ENCODE results near the gene PRKCH. TPM values are rescaled to one million over a fixed set of nuclear protein-coding genes. Genes with fewer than 3 reads are reported as not detected.

The PRKCH gene
- total RNA-seq, 2 experiments from 2014 or later = 0.85 to 2.3 TPM

DNA sequence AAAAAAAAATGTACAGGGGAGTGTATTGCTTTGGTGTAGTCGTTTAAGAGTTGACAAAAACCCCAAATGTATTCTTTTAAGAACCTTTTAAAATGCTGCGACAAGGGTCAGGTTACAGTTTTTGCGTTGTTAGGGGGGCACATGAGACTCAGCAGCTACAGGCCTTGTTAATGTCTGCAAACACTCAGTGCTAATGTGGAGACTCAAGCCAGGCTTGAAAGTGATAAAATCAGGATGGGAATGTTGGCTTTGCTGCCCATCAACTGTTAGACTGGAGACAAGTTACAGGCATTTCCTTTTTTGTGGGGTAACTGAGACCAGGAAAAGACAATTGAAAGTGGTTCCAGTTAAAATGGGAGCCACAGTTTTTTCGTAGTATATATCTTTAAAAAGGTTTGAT, 84.8 kb downstream of the PRKCH start:
- Histone ChIP-seq H3K9me3 (ENCODE audit: low read length) (no peaks in the 10 kb centered on the region), H3K4me3 (ENCODE audit: low read depth, low read length, poor library complexity, severe bottlenecking) (no peak overlapping the region), H3K27ac (ENCODE audit: low read depth, low read length, poor library complexity, severe bottlenecking) (no peak overlapping the region), H2AFZ (ENCODE audit: low read length) (no peak overlapping the region), H3K9me2 (ENCODE audit: insufficient read depth, low read length) (no peaks in the 10 kb centered on the region), H3K79me2 (ENCODE audit: insufficient read depth, low read depth, low read length) (no peaks in the 10 kb centered on the region), H4K20me1 (ENCODE audit: insufficient read depth, low read length) (no peaks in the 10 kb centered on the region), H3K36me3 (ENCODE audit: insufficient read depth, low read length) (no peaks in the 10 kb centered on the region), H3K4me1 (ENCODE audit: insufficient read depth, low read length, poor library complexity, severe bottlenecking) (no peaks in the 10 kb centered on the region), H3K4me2 (ENCODE audit: low read length) (no peak overlapping the region)
- no peak for DNase-seq (ENCODE audit: low spot score)
- TF ChIP-seq CTCF (conservative IDR thresholded peaks at IDR 0.05; ENCODE audit: low read length) (no peak), EZH2phosphoT487 (IDR thresholded peaks at IDR 0.05; ENCODE audit: borderline replicate concordance, low read depth, low read length) (no peak)
- POLR2A ChIA-PET = no interaction called here
- intact Hi-C loops (cut with micrococcal nuclease; ENCODE audit: unreplicated experiment) = no loop called here
- CTCF ChIA-PET (ENCODE audit: unreplicated experiment) = no interaction called here
- BruUV-seq (replicated peaks) = no TSS peak

- no peaks in the 10 kb centered on the region for H3K9me2 ChIP-seq (ENCODE audit: insufficient read depth, low read length)
- H2AFZ ChIP-seq (ENCODE audit: low read length) = no peak overlapping the region
- POLR2A ChIA-PET = no interaction called here
- H3K4me1 ChIP-seq (ENCODE audit: insufficient read depth, low read length, poor library complexity, severe bottlenecking) = no peaks in the 10 kb centered on the region
- no peaks in the 10 kb centered on the region for H3K36me3 ChIP-seq (ENCODE audit: insufficient read depth, low read length)
- TF ChIP-seq EZH2phosphoT487 (IDR thresholded peaks at IDR 0.05; ENCODE audit: borderline replicate concordance, low read depth, low read length) (no peak), CTCF (conservative IDR thresholded peaks at IDR 0.05; ENCODE audit: low read length) (no peak)
- H4K20me1 ChIP-seq (ENCODE audit: insufficient read depth, low read length) = no peaks in the 10 kb centered on the region
- no peak overlapping the region for H3K4me3 ChIP-seq (ENCODE audit: low read depth, low read length, poor library complexity, severe bottlenecking)
- no peaks in the 10 kb centered on the region for H3K9me3 ChIP-seq (ENCODE audit: low read length)
- BruUV-seq (replicated peaks) = no TSS peak
- no peak overlapping the region for H3K4me2 ChIP-seq (ENCODE audit: low read length)
- no peaks in the 10 kb centered on the region for H3K79me2 ChIP-seq (ENCODE audit: insufficient read depth, low read depth, low read length)
- CTCF ChIA-PET (ENCODE audit: unreplicated experiment) = no interaction called here
- intact Hi-C loops (cut with micrococcal nuclease; ENCODE audit: unreplicated experiment) = no loop called here
- no peak overlapping the region for H3K27ac ChIP-seq (ENCODE audit: low read depth, low read length, poor library complexity, severe bottlenecking)
- no peak for DNase-seq (ENCODE audit: low spot score)
Measured at GRCh38 chr14:61406675-61407074, 85.3 kb downstream of the PRKCH start.

DNA sequence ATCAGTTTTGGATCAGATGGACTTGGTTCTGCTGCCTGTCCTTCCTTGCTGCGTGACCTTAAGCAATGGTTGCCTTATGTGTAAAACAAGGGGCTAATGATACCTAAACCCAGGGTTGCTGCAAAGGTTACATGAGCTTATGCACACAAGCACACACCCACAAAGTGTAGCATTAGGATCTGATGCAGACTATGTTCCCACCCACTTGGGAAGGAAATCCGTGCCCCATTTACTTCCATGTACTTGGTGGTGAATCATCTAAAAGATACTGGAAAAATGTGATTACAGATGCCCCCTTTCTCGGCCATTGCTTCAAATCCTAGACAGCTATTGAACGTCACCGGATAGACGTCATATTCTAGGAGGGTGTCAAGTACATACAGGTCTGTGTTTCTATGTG, 87.1 kb downstream of the PRKCH start:
- no TSS peak for BruUV-seq (replicated peaks)
- Histone ChIP-seq H3K4me2 (ENCODE audit: low read length) (no peak overlapping the region), H2AFZ (ENCODE audit: low read length) (no peak overlapping the region), H4K20me1 (ENCODE audit: insufficient read depth, low read length) (no peaks in the 10 kb centered on the region), H3K4me1 (ENCODE audit: insufficient read depth, low read length, poor library complexity, severe bottlenecking) (no peaks in the 10 kb centered on the region), H3K36me3 (ENCODE audit: insufficient read depth, low read length) (no peaks in the 10 kb centered on the region), H3K27ac (ENCODE audit: low read depth, low read length, poor library complexity, severe bottlenecking) (no peak overlapping the region), H3K9me3 (ENCODE audit: low read length) (no peaks in the 10 kb centered on the region), H3K4me3 (ENCODE audit: low read depth, low read length, poor library complexity, severe bottlenecking) (no peak overlapping the region), H3K79me2 (ENCODE audit: insufficient read depth, low read depth, low read length) (no peaks in the 10 kb centered on the region), H3K9me2 (ENCODE audit: insufficient read depth, low read length) (no peaks in the 10 kb centered on the region)
- POLR2A ChIA-PET = no interaction called here
- TF ChIP-seq CTCF (conservative IDR thresholded peaks at IDR 0.05; ENCODE audit: low read length) (no peak), EZH2phosphoT487 (IDR thresholded peaks at IDR 0.05; ENCODE audit: borderline replicate concordance, low read depth, low read length) (no peak)
- DNase-seq (ENCODE audit: low spot score) = no peak
- CTCF ChIA-PET (ENCODE audit: unreplicated experiment) = no interaction called here
- intact Hi-C loops (cut with micrococcal nuclease; ENCODE audit: unreplicated experiment) = no loop called here
